ENCODE results near the gene DDI2.
"Not testable (repeated sequence)": the region's sequence is repeated elsewhere in the genome, so short reads cannot be mapped to it uniquely, and the experiment has no call there.

The DDI2 gene

DNA sequence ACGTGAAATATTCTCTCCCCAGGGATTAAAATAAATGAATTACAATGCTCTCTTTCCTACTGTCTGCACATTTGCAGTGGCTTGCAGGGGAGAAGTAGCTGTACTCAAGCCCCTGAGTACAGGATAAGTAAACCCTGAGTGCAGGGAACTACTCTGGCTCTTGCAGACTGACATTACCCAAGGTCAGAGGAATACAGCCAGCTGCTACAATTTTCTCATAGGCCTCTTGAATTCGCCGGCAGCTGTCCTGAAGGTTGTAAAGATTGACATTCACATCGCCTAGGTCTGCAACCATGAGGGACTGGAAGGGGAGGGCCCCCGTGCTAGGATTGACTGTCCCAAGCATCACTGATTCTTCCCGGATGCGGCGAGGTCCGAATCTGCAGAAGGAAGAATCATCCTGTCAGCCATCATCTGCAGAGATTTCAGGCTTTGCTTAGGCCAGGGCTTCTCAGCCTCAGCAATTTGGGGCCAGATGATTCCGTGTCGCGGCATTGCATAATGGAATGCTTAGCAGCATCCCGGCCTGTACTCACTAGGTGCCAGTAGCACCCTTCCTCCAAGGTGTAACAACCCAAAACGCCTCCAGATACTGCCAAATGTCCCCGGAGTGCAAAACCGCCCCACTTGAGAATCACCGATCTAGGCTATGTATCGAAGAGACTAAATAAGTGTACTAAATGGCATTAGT, 34.1 kb upstream of the DDI2 start:
- peaks cover 3% of the 10 kb centered on the region for H3K4me1 ChIP-seq (ENCODE audit: control insufficient read depth, insufficient read depth, low read length, unreplicated experiment)
- H3K36me3 ChIP-seq (ENCODE audit: insufficient read depth, low read length): no peaks in the 10 kb centered on the region
- H3K79me2 ChIP-seq (ENCODE audit: control insufficient read depth, insufficient read depth, low read length, unreplicated experiment): no peaks in the 10 kb centered on the region
- no peaks in the 10 kb centered on the region for H3K27me3 ChIP-seq (ENCODE audit: insufficient read depth, low read length)
- H3K27ac ChIP-seq (ENCODE audit: low read depth, low read length): no peak overlapping the region
- H3K4me3 ChIP-seq (ENCODE audit: low read depth, low read length): no peak overlapping the region
- H2AFZ ChIP-seq (ENCODE audit: low read length, unreplicated experiment): no peak overlapping the region

DNA sequence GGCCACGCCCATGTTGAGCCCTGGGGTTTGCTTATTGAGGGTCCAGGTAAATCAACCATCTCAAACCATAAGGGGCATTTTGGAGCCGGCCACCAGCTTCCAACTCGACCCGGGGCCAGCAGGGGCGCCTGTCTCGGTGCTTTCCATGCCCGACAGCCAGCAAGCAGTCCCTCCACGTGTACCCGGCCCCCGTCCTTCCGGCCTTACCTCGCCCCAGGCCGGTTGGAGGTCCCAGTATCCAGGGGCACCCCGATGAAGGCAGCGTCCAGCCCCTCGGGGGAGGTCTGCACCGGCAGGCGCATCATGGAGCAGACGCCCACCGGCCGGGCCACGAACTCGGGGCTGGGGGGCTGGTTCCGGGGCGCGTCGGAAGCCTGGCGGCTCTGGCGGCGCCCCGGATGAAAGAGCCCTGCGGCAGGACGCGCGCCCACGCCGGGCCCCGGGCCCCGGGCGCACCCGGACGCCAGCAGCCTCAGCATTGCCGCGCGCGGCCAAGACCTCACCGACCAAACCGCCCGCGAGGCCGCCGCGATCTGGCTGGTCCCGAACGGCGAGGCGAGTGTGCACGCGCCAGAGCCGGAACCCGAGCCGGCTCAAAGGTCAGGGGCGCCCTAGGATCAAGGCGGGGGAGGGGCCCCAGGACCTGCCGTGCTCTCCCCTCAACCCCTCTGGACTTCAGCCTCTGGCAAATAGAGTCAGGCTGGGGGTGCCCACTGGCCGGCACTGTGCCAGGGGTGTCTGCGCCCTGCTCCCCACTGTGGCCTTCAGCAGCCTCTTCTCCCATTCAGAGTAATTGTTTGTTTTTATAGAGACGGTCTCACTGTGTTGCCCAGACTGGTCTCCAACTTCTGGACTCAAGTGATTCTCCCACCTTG, 32.5 kb upstream of the DDI2 start, which contains the start of gene AGMAT:
Gene AGMAT (minus strand): TSS at position 563 of the 875 bp plus-strand sequence. CDS start 84 bp downstream, at position 479.
- no peaks in the 10 kb centered on the region for H3K36me3 ChIP-seq (ENCODE audit: insufficient read depth, low read length)
- no peaks in the 10 kb centered on the region for H3K79me2 ChIP-seq (ENCODE audit: control insufficient read depth, insufficient read depth, low read length, unreplicated experiment)
- H3K4me1 ChIP-seq (ENCODE audit: control insufficient read depth, insufficient read depth, low read length, unreplicated experiment): peaks cover 3% of the 10 kb centered on the region
- H2AFZ ChIP-seq (ENCODE audit: low read length, unreplicated experiment): peak within 1 kb of the TSS; percentile 99
- H3K27ac ChIP-seq (ENCODE audit: low read depth, low read length): no peak within 1 kb of the TSS; the same call in 1 of the 2 replicates
- peak within 1 kb of the TSS; percentile 84 for H3K4me3 ChIP-seq (ENCODE audit: low read depth, low read length)
- no peaks in the 10 kb centered on the region for H3K27me3 ChIP-seq (ENCODE audit: insufficient read depth, low read length)

DNA sequence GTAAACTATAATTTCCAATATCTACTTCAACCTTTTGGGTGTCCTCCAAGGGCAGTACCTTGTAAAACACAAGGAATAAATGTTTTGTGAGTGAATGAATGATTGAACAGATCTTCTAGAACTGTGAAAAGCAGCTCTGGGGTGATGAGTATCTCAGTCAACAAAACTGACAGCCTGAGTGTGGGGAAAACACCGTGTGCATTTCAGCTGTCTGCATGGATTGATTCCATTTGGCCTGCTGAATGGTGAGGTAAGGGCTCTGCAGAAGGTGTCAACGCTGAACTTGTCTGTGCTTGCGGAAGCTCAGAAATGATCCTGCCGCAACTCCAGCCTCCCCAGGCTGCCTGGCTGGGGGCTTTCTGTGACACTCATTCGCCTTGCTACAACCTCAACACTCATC, 25.0 kb upstream of the DDI2 start:
- H2AFZ ChIP-seq (ENCODE audit: low read length, unreplicated experiment): no peak overlapping the region
- no peak overlapping the region for H3K4me3 ChIP-seq (ENCODE audit: low read depth, low read length)
- peaks cover 4% of the 10 kb centered on the region; the same call in 1 of the 2 replicates for H3K27me3 ChIP-seq (ENCODE audit: insufficient read depth, low read length)
- no peaks in the 10 kb centered on the region for H3K79me2 ChIP-seq (ENCODE audit: control insufficient read depth, insufficient read depth, low read length, unreplicated experiment)
- H3K4me1 ChIP-seq (ENCODE audit: control insufficient read depth, insufficient read depth, low read length, unreplicated experiment): no peaks in the 10 kb centered on the region
- no peaks in the 10 kb centered on the region for H3K36me3 ChIP-seq (ENCODE audit: insufficient read depth, low read length)
- H3K27ac ChIP-seq (ENCODE audit: low read depth, low read length): no peak overlapping the region

DNA sequence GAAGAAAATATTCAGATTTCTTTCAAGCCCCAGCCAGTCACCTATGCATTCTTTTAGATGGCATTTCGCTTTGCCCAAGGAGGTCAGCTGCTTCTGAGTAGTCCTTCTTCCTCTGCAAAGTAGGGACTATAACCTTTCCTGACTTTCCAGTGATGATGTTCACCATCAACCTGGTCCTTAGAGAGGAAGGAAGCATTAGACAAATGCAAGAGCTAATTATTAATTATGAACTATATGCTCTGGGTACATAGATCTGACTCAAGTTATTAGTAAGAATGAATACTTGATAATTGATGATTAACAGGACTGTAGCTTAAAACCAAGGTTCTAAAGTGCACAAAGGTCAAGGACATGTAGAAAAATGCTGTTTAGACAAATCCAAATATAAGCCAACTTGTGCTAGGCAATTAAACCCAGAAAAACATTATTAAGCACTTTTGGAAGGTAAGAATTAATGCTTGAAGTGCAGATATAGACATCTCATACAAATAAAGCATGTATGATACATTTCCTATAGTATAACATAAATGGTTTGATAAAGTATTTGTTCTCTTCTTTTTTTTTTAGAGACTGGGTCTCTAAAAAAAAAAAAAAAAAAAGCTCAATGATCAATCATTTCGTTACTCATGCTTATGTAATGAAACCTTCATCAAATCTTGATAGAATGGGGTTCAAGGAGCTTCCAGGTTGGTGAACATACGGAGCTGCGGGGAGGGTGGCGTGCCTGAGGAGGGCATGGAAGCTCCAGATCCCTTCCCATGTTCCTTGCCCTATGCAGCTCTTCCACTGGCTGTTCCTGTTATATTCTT, 21.2 kb upstream of the DDI2 start:
- H3K27ac ChIP-seq (ENCODE audit: low read depth, low read length): no peak overlapping the region
- no peaks in the 10 kb centered on the region for H3K79me2 ChIP-seq (ENCODE audit: control insufficient read depth, insufficient read depth, low read length, unreplicated experiment)
- H3K27me3 ChIP-seq (ENCODE audit: insufficient read depth, low read length): peaks cover 9% of the 10 kb centered on the region; the same call in 1 of the 2 replicates
- H3K4me1 ChIP-seq (ENCODE audit: control insufficient read depth, insufficient read depth, low read length, unreplicated experiment): no peaks in the 10 kb centered on the region
- no peaks in the 10 kb centered on the region for H3K36me3 ChIP-seq (ENCODE audit: insufficient read depth, low read length)
- no peak overlapping the region for H2AFZ ChIP-seq (ENCODE audit: low read length, unreplicated experiment)
- H3K4me3 ChIP-seq (ENCODE audit: low read depth, low read length): no peak overlapping the region

DNA sequence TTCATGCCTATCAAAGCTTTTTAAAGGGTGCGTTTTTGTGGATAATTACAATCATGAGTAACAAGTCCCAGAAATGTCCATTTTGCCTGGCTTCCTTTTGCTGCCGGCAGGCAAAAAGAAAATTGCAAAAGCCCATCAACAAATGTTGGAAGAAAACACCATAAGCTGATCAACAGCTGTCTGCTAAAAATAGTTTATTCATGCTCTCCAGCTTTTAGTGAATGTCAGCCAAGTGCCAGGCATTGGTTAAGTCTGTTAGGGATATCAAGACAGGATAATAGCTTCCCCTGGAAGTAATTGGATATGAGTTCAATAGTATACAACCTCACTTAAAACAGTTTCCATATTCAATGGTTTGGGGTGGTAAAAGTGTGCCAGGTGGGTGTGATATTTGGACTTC, 18.8 kb upstream of the DDI2 start:
- Histone ChIP-seq H3K36me3 (ENCODE audit: insufficient read depth, low read length) (no peaks in the 10 kb centered on the region), H3K27ac (ENCODE audit: low read depth, low read length) (no peak overlapping the region), H3K4me1 (ENCODE audit: control insufficient read depth, insufficient read depth, low read length, unreplicated experiment) (peaks cover 12% of the 10 kb centered on the region), H3K79me2 (ENCODE audit: control insufficient read depth, insufficient read depth, low read length, unreplicated experiment) (no peaks in the 10 kb centered on the region), H3K4me3 (ENCODE audit: low read depth, low read length) (no peak overlapping the region), H3K27me3 (ENCODE audit: insufficient read depth, low read length) (peaks cover 9% of the 10 kb centered on the region; the same call in 1 of the 2 replicates), H2AFZ (ENCODE audit: low read length, unreplicated experiment) (no peak overlapping the region)

DNA sequence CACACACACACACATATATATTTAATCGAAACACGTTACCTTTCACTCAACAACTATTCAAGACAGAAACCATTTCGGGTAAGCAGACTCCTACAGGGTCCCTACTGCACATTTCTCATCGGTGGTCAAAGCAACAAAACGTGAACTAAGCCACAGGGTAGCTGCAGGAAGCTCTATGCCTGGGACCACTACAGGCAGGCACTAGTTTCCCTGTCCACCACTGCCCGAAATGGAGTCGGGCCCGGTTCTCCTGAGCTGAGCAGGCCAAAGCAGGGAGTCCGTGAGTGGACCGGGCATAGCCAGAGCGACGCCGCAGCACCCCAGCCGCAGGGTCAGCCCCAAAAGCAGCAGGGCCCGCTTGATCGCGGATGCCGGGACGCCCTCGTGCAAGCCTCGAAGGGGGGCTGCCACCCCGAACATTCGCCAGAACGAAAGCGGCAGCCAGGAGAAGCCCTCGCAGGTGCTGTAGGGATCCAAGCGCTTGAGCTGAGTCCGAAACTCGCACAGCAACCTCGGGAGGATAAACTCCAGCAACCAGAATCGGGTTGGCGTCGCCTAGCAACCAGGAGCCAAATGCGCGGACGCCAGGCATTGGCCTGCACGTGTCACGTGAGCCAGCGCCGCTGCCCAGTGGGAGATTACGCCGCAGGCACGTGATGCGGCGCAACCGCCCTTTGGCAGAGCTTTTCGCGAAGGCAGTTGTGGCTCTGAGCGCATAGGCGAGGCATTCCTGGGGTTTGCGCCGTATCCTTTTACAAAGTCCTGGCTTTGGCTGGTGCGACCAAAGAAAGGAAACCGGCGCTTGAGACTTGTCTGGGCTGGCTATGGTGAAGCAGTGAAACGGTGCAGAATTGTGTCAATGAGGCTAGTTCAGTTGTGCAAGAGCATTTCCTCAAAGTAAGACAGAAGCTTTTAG, 13.9 kb upstream of the DDI2 start:
- H2AFZ ChIP-seq (ENCODE audit: low read length, unreplicated experiment): peak overlapping the region; percentile 99

DNA sequence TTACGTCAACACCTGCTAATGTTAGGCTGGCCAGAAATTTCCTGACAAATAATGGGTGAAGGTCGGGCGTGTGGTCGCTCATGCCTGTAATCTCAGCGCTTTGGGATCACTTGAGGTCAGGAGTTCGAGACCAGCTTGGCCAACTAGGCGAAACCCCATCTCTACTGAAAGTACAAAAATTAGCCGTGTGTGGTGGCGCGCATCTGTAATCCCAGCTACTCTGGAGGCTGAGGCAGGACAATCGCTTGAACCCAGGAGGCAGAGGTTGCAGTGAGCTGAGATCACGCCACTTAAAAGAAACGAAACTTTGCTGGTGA, 13.3 kb upstream of the DDI2 start:
- Histone ChIP-seq H2AFZ (ENCODE audit: low read length, unreplicated experiment) (peak overlapping the region; percentile 99), H3K4me1 (ENCODE audit: control insufficient read depth, insufficient read depth, low read length, unreplicated experiment) (peaks cover 12% of the 10 kb centered on the region), H3K4me3 (ENCODE audit: low read depth, low read length) (peak overlapping the region; percentile 94), H3K27ac (ENCODE audit: low read depth, low read length) (peak overlapping the region; percentile 38)
- H3K36me3 ChIP-seq (ENCODE audit: insufficient read depth, low read length); H3K27me3 ChIP-seq (ENCODE audit: insufficient read depth, low read length); H3K79me2 ChIP-seq (ENCODE audit: control insufficient read depth, insufficient read depth, low read length, unreplicated experiment): not testable (repeated sequence)

More for the DNA sequence above, 13.9 kb upstream of the DDI2 start:
- peak overlapping the region; percentile 94 for H3K4me3 ChIP-seq (ENCODE audit: low read depth, low read length)
- H3K4me1 ChIP-seq (ENCODE audit: control insufficient read depth, insufficient read depth, low read length, unreplicated experiment): peaks cover 12% of the 10 kb centered on the region
- H3K36me3 ChIP-seq (ENCODE audit: insufficient read depth, low read length): no peaks in the 10 kb centered on the region
- H3K27me3 ChIP-seq (ENCODE audit: insufficient read depth, low read length): peaks cover 4% of the 10 kb centered on the region; the same call in 1 of the 2 replicates
- H3K79me2 ChIP-seq (ENCODE audit: control insufficient read depth, insufficient read depth, low read length, unreplicated experiment): no peaks in the 10 kb centered on the region
- peak overlapping the region; percentile 64 for H3K27ac ChIP-seq (ENCODE audit: low read depth, low read length)

DNA sequence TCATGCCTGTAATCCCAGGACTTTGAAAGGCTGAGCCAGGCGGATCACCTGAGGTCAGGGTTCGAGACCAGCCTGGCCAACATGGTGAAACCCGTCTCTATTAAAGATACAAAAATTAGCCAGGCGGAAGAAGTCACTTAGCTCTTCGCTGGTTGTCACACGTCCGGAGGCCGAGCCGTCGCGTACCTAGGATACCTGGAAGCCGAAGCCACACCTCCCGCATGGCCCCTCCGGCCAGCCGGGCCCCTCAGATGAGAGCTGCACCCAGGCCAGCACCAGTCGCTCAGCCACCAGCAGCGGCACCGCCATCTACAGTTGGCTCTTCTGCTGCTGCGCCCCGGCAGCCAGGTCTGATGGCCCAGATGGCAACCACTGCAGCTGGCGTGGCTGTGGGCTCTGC, 12.9 kb upstream of the DDI2 start:
- not testable (repeated sequence) for H3K36me3 ChIP-seq (ENCODE audit: insufficient read depth, low read length); H3K27me3 ChIP-seq (ENCODE audit: insufficient read depth, low read length); H3K4me3 ChIP-seq (ENCODE audit: low read depth, low read length); H3K79me2 ChIP-seq (ENCODE audit: control insufficient read depth, insufficient read depth, low read length, unreplicated experiment); H3K27ac ChIP-seq (ENCODE audit: low read depth, low read length); H2AFZ ChIP-seq (ENCODE audit: low read length, unreplicated experiment)
- H3K4me1 ChIP-seq (ENCODE audit: control insufficient read depth, insufficient read depth, low read length, unreplicated experiment): peaks cover 12% of the 10 kb centered on the region

DNA sequence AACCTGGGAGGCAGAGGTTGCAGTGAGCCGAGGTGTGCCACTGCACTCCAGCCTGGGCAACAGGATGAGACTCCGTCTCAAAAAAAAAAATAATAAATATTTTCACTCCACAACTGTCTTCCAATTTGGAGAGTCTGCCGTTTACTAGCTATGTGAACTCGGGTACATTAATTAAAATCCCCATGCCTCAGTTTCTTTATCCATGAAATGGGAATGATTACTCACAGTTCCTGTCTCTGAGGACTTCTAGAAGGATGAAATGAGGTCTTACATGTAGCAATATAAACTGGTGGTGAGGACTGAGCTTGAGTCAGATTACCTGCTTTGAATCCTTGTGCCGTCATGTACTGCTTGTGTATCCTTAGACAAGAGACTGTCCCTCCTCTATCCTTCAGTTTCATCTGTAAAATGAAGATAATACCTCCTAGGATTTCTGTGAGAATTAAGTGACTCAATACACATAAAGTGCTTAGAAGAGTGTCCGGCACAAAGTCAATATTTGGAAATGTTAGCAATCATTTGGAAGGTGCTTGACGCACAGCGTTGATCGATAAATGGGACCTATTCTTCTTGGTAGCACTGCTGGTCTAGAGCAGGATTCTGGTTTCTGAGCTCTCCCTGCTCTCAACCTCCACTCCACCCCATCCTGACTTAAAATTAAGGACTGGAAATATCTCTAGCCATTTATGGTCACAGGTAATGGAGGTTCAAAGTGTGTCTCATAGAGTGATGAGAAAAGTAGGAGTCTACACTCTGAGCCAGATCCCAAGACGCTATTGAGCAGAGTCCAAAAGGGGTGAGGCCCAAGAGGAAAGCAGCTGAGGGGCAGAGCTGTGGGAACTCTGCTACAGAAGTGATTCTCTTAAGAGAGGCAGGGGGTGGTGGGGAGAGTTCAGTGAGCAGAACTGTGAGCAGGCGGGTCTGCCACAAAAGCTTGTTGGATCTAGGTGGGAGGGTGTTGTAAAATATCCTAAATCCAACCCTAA, 11.6 kb upstream of the DDI2 start:
- no peak overlapping the region for H2AFZ ChIP-seq (ENCODE audit: low read length, unreplicated experiment)
- peaks cover 12% of the 10 kb centered on the region for H3K4me1 ChIP-seq (ENCODE audit: control insufficient read depth, insufficient read depth, low read length, unreplicated experiment)
- H3K36me3 ChIP-seq (ENCODE audit: insufficient read depth, low read length): no peaks in the 10 kb centered on the region
- no peaks in the 10 kb centered on the region for H3K79me2 ChIP-seq (ENCODE audit: control insufficient read depth, insufficient read depth, low read length, unreplicated experiment)
- no peaks in the 10 kb centered on the region for H3K27me3 ChIP-seq (ENCODE audit: insufficient read depth, low read length)
- H3K4me3 ChIP-seq (ENCODE audit: low read depth, low read length): no peak overlapping the region
- H3K27ac ChIP-seq (ENCODE audit: low read depth, low read length): no peak overlapping the region

Data from ACC112 (cell line).